ENCODE data around the gene FAM107B.

Gene FAM107B

DNA sequence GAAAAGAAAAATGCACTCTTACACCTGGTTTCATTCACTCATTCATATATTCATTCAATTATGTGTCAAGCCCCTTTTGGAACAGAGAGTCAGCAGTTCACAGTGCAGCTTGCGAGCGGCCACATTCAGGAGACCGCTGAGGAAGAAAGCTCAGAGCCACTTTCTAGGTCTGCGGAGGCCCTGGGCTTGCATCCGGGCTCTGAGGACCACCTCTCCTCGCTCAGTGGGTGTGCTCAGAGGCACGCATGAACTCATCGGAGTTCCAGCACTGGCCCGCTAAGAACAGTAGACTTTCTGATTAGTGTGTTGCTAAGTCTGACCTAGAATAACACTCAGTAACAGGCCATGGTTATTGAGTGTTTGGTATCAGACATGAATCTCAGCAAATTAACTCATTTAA, 1.8 kb upstream of the FAM107B start:
- no peak for DNase-seq

DNA sequence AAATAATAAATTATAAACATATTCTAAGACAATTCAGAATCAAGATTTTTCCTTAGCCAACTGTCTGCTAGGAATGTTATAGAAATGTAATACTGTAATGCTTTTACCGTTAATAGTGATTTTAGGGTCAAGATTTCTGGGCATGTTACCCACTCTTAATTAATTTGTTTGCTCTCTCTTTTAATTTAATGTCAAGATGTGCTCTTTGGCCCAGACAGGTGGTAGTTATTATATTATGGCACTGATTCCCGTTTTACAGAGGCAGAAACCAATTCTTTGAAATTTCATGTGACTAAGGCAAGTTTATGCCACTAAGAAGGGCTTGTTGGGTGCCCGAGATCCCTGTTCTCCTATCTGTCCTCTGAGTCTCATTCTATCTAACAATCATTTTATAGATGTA, 959 bp upstream of the FAM107B start:
- DNase-seq, result no peak

DNA sequence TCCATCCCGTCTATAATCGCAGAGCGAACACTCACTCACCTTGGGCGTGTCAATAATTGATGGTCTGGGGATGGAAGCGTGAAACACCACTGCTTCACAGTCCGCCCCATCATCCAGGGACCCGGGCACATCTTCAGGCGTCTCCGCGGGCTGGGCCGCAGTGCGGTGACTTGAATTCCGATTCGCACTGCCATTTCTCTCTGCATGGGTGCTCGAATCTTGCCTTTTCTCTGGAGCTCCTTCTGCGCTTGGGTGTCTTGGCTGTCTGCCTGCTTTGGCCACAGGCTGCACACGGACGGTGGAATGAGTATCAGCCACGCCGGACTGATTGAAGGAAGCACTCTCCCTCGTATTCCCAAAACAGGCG, 500 bp downstream of the FAM107B start:
- DNase-seq, result no peak

DNA sequence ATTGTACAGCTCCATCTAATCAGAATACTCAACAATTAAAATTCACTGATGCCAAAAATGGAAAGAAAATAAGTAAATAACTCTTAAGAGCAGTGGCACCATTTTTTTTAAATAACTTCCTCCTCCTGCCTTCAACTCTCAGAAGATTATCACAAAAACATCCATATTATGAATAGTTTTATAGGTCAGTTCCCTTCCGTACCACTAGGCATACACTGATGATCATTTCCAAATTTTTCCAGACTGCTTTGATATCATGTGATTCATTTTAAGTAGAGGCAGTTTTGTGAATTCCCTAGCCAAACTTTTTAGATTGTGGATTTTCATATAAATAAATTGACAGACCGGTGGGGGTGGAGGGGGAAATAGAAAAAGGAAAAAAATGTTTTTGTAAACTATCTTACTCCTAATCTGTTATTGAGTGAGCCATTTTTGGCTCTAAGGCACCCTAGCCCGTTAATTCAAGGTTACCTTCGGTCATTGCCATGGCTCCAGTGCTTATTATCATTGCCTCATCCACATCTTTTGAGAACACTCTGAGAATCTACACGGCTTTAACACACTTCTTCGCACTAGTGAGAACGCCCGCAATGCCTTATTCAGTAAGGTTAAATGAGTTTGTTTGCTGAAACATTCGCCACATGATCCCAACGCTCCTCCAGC, 1.0 kb downstream of the FAM107B start:
- DNase-seq, result no peak

DNA sequence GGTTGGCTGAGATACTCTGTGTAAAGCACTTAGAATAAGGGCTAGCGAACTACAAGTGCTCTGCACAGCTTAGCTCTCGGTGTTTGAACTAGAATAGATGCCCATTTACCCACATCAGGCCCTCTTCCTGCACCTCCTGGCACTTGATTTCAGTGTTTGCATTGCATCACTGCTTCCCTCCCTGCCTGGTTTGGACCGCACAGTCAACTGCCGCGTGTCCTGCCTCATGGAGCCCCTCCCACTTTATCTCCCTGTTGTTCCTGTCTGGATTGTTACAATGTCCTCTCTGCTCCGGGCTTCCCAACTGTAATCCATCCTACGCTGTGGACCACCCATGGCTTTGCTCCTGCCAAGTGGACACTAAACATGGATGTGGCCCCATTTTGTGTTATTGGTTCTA, 2.3 kb downstream of the FAM107B start:
- DNase-seq, result no peak

DNA sequence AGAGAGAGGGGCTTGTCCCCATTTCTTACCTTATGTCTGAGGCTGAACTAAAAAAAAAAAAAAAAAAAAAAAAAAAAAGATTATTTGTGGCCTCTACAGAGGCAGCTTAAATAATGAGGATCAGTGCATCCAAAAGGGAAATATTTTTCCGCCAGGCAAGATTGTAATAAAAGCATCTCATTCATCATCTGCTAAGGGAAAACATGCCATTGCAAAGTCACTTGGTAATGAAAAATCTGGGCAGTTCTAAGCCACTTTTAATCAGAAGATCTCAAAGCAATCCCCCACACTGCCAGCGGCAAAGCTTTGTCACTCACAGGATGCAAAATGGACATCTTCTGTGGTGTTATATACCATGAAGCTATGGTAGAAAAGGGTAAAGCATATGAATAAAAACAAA, 3.8 kb downstream of the FAM107B start:
- DNase-seq, result no peak

DNA sequence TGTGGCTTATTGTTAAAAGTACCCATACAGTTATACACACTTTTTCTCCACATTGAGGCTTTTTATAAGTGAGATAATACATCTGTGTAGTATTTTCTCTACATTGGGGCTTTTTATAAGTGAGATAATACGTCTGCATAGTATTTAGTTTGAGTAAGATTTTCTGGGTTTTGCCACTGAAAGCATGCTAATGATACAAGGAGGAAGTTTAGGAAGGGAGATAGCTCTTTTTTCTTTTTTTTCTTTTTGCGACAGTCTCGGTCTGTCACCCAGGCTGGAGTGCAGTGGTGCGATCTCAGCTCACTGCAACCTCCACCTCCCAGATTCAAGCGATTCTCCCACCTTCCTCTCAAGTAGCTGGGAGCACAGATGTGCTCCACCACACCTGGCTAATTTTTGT, 13.3 kb downstream of the FAM107B start:
- DNase-seq, result no peak

DNA sequence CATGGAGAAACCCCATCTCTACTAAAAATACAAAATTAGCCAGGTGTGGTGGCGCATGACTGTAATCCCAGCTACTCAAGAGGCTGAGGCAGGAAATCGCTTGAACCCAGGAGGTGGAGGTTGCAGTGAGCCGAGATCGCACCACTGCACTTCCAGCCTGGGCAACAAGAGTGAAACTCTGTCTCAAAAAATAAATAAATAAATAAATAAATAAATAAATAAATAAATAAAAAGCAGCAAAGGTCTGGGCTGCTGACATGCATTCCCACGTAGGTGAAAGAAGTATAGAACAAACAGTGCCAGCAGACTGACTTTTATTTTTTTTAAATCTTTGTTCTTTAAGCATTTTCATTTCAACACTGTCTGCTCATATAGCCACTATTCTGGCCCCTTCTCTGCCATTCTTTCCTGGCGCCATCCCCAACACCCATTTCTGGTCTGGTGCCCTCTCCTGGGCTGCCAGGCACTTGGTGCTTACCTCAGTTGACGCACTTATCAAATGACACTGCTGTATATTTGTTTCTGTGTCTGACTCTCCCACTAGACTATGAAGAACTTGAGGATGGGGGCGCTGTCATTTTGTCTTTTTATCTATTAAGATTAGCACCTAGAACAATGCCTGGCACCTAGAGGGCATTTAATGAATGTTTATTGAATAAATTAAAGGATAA, 15.6 kb downstream of the FAM107B start:
- no peak for DNase-seq

DNA sequence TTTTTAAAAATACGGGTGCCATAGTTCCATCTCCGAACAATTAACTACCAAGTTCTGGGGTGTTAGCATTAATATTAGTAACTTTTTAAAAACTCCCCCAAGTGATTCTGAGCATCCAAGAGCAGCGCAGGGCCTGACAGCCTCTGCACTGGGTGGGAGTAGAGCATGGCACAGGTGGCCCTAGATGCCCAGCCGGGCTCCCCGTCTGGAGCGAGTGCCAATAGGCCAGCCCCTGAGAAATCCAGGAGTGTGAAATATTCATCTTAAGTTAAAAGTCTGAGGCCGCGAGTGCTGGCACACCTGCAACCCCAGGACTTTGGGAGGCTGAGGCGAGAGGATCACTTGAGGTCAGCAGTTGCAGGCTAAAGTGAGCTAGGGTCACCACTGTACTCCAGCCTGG, 16.2 kb downstream of the FAM107B start:
- no peak for DNase-seq

DNA sequence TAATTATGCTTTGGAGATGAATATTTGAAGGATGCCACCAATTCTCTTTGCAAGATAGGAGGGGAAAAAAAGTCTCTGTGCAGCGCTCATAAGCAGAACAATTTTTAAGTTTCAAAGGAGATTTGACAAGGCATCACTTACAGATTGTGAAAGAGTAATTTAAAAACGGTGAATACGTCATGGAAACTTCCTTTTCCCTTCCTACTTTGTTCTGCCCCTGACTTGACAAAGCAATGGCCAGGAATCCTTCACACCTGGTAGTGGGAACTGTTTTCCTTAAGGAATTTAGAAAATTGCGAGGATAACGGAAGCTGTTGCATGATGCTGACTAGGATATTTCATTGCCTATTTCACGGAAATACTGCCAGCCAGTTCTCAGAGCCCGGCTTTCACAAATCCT, 16.7 kb downstream of the FAM107B start:
- no peak for DNase-seq

DNA sequence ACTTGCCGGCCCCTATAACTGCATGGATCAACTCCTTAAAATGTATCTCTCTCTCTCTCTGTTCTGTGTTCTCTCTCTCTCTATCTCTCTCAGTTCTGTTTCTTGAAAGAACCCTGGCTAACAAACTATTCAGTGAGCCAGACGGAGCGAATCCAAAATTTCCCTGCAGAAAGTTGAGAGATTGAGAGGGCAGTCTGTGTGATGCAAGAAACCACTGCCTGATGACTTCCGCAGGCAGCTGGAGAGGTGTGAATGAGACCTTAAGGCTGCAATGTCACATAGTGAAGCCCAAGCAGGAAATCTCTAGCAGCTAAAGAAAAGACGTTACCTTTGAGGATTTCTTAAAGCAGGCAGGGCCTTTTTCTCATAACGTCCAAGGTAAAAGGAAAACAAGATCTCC, 17.3 kb downstream of the FAM107B start:
- DNase-seq, result no peak

DNA sequence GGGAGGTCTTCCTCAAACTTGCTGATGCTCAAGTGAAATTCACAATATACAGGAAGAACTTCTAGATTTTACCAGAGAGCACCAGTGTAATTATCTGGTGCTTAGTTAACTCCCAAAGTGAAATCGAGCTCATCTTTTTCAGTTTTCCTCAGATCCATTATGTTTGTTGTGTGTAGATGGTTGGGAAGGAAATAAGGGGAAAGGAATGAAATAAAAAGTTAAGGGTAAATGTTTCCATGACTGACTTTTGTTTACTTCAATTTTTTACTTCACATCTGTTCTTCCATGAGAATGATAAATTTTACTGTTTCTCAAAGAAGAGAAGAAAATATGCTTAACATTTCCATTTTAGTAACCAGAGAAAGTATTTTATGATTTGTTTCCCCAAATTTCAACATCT, 21.3 kb downstream of the FAM107B start:
- no peak for DNase-seq

DNA sequence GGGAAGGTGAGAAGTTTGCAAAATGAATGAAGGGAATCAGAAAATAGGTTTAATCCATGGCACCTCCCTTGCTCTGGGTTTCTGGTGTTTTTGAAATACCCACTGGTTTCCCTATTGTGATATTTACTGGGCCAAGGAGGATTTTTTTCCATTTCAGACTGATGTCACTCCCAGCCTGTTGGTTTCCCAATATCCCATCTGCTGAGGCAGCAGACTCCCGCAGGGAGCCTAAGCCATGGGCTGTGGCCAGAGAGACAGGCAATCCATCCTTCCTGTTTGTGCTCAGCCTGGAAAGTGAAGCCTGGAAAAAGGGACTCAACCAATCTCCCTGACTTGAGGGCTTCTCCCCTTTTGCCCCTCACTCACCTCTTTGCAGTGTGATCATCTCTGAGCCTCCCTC, 22.8 kb downstream of the FAM107B start:
- DNase-seq, result peak; percentile 84

DNA sequence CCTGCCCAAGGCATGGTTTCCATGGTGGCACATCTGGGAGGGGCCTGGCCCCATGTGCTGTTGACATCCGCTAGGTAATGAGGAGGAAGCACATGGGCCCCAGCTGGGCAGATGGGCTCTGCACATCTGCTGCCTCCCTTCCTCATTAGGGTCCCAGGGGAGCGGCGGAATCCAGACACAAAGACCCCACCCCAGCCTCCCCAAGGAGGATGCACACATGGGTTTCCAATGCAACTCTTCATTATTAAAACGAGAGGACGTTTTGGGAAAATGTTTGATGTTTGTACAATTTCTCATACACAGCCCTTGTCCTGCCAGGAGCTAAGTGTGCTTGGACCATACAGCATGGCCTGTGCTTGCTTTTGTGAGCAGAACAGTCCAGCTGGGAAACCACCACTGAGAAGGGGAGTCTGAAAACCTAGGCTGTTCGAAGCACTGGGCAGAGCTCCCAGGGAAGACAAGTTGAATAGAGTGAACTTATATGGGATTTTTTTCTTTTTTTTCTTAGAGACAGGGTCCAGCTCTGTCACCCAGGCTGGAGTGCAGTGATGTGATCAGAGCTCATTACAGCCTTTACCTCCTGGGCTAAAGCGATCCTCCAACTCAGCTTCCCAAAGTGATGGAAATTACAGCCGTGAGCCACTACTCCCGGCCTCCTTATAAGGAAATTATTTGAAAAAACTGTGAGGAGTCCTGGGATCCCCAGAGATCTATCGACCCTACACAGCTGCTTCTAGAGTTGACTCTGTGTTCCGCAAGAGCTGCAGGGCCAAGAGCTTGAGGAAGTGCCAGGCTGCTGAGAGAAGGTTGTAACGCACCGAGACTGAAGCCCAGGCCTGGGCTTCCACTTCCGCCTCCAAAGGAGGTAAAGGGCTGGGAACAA, 23.4 kb downstream of the FAM107B start:
- peak; percentile 82 for DNase-seq

DNA sequence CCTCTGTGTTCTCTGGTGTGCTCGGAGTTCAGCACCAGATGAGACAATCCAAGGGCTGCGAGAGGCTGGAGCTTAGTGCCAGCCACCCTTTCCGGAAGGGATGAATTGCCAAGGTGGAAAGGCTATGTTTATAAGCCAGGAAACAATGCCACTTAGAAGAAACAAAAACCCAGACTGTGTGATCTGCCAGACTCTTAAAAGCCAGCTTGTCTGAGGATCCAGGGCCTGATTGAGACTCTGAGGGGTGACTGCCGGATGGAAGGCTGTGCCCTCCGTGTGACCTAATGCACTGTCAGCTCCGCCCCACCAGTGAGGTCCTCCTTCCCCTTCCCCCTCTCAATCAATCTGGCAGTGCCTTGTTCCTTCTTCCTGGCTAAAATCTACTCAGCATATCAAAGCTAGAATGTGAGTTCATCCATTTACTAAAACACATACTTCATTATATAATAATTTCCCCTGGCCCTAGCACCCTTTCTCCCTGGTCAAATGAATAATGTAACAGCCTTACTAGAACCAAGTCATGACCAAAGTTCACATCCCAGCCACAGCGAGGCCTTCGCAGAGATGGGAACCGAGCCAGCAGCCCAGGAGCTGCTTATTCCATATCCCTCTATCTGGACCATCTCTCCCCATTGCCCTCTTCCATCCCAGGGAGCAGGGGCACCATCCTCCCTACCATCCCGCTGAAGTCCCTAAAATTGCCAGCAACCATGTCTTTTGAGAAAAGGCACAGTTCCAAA, 25.5 kb downstream of the FAM107B start:
- DNase-seq, result peak; percentile 64

DNA sequence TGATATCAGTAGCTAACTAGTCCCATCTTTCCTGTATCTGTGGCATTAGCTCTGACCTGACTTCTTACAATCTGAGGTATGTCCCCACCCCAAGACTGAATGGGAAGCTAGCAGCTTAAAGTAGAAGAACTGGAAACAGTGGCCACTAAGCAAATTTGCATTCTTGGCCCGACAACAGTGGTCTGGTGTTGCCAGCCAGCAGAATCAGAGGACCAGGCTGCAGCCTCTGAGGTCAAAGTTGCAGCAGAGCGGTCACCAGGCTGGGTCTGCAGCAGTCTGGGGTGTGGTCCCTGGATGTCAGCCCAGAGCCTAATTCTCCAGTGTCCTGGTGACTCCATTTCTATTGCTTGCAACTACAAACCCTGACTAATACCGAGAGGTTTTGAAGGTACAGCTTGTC, 26.3 kb downstream of the FAM107B start:
- no peak for DNase-seq

DNA sequence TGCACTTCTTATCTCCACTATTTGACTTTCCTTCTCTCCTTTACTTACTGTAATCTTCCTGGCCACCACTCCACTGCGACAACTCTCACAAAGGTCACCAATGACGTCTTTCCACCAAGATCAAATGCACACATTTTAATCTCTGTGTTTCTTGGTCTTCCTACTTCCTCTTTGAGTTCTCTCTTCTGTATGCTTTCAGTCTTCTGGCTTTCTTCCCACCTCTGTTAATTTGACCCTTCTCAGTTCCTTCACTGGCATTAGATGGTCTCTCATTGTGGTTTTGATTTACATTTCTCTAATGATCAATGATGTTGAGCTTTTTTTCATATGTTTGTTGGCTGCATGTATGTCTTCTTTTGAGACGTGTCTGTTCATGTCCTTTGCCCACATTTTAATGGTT, 31.9 kb downstream of the FAM107B start:
- no peak for DNase-seq

DNA sequence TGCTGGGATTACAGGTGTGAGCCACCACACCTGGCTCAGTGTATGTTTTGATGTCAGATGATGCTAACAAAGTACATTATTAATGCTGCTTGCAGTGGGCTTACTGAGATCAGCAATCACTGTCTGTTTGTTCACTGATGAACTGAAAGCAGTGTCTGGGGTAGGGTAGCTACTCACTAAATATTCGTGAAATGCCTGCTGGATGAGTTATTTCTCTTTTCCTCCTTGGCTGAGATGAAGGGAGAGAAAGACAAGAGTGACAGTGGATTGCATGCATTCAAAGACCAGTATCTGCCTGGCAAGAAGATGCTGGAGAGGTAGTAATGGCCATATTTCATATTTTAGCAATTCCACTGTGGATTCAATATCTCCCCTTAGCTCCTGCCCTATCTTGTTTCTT, 32.3 kb downstream of the FAM107B start:
- no peak for DNase-seq

DNA sequence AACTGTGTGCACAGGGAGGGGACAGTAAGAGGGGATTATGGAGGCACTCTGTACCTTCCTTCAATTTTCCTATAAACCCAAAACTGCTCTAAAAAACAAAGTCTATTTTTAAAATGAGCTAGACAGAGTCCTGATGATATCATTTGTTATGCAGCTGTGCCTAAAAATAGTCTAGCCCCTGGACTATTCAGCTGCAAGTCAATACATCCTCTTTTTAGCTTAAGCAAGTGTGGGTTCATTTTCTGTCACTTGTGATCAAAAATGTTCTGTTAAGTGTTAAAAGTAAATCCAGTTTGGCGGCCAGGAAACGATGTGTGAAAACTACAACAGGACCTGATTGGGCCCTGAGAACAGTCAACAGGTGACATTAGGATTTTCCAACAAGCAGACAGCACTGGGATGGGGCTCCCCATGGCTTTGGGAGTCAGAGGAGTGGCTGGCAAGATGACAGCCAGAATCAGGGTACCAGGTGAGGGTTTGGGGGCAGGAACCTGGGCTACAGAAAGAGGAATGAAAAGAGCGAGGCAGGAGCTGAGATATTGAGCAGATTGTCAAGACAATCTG, 33.9 kb downstream of the FAM107B start:
- no peak for DNase-seq

DNA sequence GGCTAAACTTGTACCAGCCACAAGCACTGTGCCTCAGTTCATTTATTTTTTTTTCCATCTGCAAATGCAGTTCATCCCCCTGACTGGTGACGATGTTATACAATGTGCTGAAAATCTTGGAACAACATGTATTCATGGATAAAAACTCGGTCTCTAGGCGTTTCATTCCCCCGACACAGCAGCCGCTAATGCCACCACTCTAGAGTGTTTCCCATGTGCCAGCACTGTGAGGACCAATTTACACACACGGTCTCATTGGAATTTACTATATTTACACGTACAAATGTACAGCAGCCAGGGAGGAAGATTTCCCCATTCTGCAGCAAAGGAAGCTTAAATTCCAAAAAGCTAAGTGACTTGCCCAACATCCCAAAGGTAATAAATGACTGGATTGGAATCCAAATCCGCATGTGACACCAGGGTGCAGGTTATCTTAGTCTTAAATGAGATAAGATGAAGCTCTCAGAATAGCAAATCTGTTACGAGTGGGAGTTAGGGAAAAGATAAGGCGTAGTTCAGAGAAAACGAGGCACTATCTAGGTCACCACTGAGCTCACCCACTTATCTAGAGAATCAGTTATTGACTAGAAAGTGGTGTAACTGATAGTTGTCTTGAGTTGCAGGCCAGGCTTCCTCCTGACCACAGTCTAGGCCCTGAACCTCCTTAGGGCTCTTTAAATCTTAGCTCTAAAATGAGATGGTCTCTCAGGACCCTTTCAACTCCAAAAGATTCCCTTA, 36.7 kb downstream of the FAM107B start:
- no peak for DNase-seq

DNA sequence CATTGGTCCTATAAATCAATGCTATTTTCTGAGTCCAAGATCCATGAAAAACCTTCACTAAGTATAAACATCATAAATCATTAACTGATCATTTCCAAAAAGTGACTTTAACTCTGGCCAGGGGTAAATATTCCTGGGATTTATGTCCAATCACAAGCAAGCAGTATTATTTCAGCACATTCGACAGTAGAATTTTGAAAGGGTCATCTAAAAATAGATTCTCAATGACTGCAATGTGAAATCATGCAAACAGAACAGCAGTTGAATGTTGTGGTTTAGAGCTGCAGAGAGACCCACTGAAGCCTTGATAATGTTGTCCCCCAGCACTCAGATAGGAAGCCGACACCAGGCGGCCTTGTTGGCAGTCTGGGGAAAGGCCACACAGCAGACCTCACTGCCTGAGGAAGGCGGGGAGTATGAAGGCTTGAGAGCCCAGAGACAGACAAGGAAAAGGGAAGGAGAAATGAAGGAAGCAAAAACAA, 38.1 kb downstream of the FAM107B start:
- peak; percentile 58 for DNase-seq

DNA sequence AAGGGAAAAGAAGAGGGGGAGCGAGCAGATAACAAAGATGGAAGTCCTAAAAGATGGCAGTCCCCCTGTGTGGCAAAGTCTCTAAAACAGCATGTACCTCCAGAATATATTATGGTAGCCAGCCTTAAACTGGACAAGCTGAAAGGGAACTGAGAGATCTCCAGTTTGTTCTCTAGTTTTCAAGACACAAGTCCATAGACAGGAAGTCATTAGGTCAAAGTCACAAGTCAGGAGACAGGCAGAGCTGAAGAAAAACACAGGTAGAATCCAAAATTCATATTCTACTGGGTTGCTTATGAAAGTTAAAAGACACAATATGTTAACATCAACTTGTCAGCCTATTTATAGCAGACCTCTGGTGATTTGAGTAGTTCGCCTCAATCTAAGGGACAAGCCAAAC, 38.7 kb downstream of the FAM107B start:
- DNase-seq, result no peak

Measured in femur (tissue), 1 donor.